HG02759 (cell line): ENCODE measurements around the gene ZC3H12A.

Source experiments
- ATAC-seq: cut with Tn5 transposase; IDR thresholded peaks from one replicate; pipeline ENCODE4 v1.9.1; 2021; ENCODE audit warnings: mild to moderate bottlenecking, moderate library complexity; ENCODE audit not compliant: unreplicated experiment

The ZC3H12A gene

DNA sequence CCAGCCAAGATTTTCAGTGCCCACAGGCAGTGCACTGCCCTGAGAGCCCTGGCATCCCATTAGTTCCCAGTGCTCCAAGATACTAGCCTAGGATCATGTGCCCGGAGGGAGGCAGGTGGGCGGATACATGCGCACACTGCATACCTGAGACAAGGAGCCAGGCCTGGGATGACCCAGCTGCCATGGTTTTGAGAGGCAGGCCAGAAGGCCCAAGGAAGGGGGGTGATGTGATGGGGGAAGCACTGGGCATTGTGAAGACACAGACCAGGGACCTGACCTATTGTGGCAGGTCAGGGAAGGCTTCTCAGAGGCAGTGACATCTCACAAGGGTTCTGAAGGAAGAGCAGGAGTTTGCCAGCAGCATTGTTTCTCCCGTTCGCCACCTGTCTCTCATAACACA lies 3.6 kb downstream of the ZC3H12A start:
- ATAC-seq, result no peak

- no peak for ATAC-seq
Measured at GRCh38 chr1:37478451-37478881, 4.1 kb downstream of the ZC3H12A start.

DNA sequence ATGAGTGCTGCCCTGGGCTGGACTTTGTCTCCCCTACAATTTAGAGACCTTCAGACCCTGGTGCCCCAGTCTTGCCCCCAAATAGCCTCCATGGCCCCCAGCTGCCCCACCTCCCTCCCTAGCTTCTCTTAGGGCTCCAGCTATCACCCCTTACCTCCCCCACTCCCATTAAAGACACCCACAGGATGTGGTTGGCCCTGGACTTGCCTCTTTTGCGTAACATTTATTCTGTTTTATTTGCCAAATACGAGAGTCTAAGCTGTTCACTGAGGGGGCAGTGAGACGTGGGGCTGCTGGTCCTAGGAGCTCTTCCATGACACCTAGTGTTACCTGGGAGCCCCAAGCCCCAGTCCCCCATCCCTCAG lies 4.5 kb downstream of the ZC3H12A start:
- ATAC-seq, result no peak

DNA sequence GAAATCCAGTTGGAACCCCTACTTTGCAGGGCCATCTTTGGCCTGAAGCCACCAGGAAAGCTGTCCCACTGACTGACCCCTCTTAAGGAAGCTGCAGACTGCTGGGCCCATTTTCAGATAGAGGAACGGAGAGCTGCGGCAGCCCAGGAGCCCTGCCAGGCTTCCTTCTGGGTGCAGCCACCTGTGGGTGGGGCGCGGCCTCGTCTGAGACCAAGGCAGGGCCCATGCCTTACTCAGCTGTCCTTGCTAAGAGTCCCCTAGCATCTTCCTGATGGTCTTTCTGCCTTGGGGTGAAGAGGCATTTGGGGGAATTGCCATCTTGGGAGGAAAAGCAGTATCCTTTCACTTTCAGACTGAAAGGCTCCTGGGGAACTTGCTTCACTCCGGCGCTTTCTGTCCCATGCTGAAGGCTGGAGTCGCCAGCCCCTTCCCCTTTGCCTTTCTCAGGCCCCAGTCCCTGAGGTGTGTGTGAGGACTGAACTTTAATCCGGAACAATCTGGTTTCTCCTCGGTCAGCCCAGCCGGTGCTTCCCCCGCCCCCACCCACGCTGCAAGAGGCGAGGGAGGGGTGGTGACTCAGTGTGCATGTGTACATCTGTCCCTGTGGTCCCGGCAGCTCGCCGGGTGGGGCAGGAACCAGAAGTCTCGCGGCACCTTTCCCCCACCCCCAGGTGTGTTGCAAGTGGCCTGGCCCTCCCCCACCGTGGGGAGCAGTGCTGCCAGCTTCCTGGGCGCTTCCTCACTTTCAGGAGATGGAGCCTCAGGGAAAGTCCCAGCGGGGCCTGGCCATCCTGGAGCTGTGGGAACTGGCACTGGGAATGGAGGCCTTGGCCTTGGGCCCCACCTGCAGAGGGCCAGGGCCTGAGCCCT lies 5.1 kb downstream of the ZC3H12A start:
- ATAC-seq, result peak; percentile 53

DNA sequence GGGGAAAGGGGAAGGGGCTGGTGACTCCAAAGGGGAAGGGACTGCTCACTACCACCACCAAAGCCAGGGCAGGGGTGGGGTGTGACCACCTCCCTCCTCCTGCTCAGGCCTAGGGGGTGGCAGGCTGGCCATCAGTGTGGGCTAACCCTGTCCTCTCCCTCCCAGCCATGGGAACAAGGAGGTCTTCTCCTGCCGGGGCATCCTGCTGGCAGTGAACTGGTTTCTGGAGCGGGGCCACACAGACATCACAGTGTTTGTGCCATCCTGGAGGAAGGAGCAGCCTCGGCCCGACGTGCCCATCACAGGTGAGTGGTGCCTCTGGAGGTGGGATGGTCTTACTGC lies 5.7 kb downstream of the ZC3H12A start:
- no peak for ATAC-seq

DNA sequence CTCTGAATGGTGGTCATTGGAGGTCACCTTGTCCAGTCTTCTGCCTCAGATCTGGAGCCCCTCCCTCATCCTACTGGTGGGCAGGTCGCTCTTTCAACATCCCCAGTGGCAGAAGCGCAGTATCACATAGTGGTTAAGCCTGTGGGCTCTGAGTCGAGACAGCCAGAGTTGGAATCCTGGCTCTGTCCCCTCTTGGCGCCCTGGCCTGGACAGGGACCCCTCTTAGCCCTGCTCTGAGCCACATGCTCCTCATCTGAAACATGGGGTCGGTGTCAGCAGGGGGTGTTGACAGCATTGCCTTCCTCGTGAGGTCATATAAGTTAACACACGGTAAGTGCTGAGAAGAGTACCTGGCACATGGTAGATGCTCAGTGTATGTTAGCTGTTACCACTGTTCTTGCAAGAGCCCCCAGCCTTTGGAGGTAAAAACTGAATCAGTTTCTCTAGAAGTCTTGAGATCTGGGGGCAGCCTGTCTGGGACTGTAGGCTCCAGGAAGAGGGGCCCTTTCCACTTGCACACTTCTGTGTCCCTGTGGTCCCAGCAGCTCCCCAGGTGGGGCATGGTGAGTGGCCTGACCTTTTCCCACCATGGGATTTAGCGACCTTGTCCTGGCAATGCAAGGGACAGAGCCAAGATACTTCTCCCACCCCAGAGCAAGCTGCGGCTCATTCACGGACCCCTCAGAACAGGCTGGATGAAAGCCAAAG lies 6.4 kb downstream of the ZC3H12A start:
- ATAC-seq, result no peak

GRCh38 chr1:37481289-37482003 lies 7.1 kb downstream of the ZC3H12A start:
- no peak for ATAC-seq

DNA sequence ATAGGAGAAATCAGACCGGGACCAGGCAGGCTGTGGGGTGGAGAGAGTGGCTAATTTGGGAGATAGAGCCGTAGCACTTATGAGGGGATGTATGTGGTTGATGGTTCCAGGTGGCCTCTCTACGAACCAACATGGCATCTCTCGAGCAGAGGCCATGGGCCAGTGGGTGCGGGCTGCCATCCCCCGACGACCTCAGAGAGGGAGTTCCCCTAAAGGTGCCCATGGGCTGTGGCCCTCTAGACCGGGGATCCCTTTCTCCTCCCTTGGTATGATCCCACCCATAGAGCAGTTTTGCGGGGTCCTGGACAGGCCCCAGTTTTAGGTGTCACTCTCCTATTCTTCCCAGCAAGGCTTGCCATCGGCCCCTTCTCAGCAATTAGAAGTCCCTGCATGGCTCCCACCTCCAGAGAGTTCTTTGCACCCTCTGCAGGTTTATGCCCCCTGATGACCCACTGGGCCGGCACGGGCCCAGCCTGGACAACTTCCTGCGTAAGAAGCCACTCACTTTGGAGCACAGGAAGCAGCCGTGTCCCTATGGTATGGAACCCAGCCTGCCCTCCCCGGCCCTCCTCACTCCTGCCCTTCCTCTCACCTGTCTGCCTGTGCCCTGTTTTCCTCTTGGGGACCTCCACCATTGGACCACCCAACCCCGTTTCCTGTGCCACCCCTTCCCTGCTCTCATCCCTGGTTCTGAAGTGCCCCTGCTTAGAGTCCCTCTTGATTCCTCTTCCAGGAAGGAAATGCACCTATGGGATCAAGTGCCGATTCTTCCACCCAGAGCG lies 7.8 kb downstream of the ZC3H12A start:
- no peak for ATAC-seq

DNA sequence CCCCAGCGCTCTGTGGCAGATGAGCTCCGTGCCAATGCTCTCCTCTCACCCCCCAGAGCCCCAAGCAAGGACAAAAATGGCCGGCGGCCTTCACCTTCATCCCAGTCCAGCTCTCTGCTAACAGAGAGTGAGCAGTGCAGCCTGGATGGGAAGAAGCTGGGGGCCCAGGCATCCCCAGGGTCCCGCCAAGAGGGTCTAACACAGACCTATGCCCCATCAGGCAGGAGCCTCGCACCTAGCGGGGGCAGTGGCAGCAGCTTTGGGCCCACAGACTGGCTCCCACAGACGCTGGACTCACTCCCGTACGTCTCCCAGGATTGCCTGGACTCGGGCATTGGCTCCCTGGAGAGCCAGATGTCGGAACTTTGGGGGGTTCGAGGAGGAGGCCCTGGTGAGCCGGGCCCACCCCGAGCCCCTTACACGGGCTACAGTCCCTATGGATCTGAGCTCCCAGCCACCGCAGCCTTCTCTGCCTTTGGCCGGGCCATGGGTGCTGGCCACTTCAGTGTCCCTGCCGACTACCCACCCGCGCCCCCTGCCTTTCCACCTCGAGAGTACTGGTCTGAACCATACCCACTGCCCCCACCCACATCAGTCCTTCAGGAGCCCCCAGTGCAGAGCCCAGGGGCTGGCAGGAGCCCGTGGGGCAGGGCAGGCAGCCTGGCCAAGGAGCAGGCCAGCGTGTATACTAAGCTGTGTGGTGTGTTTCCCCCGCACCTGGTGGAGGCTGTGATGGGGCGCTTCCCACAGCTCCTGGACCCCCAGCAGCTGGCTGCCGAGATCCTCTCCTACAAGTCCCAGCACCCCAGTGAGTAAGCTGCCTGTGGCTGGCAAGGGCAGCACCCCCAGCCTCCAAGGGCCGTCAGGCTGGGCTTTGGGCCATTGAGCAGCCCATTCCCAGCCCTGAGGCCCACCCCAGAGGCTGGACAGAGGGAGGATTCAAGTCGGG lies 8.7 kb downstream of the ZC3H12A start:
- no peak for ATAC-seq

DNA sequence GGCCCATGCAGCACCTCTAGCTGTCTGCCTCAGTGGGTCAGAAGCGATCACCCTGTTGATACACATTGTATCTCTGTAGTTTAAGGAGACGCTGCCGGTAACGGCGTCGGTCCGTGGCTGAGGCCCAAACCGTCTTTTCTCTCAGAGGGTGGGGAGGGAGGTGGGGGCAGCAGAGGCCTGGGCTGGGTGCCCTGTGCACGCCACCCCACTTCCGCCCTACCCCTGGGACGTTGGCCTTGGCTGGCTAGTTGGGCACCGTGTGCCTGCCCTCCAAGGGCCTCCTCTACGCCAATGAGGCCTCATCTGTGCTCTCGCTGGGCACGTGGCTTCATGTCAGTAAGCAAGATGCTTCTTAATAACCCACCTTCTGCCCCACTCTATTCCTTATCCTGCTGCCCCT lies 9.4 kb downstream of the ZC3H12A start:
- ATAC-seq, result no peak

DNA sequence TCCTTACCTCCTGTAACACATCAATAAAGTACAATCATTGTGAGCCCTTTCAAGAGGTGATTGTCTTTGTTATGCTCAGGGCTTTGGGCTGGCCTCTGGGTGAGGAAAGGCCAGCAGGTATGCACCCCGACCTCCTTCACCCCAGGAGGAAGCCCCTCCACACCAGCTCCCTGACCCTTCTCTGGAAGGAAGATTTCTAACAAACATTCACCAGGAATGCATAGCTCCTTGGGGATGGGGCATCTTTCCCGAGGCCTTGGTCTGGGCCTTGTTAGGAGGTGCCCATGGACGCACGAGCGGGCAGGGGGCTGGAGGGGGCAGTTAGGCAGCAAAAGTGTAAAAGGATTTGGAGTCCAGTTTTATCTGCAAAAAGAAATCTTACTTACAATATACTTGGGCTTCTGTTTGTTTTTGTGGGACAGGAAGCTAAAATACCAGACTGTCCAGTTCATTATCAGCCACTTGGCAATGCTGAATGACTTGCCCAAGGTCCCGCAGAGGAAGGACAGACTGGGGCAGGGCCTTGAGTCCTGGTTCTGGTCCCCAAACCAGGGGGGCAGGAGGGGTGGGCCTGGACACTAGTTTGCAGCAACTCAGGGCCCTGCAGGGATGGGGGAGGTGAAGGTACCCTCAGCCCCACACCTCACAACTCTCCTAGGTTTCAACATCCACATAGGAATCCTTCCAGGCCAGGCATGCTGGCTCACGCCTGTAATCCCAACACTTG lies 10.1 kb downstream of the ZC3H12A start:
- ATAC-seq, result no peak

DNA sequence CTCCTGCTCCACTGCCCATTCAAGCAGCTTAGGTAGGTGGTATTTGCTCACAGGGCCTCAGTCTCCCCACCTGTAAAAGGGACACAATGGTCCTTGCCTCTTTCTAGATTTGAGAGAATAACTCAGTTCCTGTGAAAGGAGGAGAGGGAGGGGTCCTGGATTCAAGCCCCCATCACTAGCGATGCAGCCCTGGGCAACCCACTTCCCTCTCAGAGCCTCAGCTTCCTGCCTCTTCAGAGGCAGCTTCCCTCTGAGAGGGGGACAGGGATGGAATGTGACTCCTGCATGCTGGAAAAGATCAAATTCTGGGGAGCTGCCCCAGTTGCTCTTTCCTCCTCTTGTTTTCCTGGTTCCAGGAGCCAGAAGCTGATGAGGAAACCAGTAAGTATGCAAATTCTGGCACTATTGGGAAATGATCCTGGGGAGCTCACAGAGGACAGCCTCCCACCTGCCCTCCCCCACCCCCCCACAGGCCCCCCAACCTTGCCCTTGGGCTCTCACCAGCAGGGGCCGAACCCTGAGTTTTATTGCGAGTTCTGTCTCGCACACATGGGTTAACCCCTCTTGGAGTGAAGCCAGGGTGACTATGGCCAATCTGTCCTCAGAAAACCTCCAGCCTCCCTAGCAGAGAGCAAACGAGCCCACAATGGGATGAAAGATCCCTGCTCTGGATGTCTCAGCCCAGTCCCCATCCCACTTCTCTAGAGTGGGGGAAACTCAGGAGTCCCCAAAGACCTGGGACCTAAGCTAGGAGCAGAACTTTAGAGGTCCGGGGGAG lies 11.7 kb downstream of the ZC3H12A start:
- ATAC-seq, result no peak

GRCh38 chr1:37486680-37487618 lies 12.6 kb downstream of the ZC3H12A start:
- peak; percentile 53 for ATAC-seq

DNA sequence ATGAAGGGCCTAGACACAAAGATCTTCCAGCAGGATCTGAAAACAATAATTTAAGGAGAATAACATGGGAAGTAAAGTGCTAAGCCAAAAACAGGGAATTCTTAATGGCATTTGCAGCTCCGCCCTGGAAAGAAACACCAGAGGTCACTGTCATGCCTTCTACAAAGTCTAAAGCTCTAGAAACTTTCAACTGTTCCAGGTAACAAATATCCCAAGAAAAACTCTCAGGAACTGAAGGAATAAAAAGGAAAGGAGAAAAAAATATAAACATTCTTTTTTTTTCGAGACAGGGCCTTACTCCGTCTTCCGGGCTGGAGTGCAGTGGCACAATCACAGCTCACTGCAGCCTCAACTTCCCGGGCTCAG lies 13.2 kb downstream of the ZC3H12A start:
- ATAC-seq, result no peak

DNA sequence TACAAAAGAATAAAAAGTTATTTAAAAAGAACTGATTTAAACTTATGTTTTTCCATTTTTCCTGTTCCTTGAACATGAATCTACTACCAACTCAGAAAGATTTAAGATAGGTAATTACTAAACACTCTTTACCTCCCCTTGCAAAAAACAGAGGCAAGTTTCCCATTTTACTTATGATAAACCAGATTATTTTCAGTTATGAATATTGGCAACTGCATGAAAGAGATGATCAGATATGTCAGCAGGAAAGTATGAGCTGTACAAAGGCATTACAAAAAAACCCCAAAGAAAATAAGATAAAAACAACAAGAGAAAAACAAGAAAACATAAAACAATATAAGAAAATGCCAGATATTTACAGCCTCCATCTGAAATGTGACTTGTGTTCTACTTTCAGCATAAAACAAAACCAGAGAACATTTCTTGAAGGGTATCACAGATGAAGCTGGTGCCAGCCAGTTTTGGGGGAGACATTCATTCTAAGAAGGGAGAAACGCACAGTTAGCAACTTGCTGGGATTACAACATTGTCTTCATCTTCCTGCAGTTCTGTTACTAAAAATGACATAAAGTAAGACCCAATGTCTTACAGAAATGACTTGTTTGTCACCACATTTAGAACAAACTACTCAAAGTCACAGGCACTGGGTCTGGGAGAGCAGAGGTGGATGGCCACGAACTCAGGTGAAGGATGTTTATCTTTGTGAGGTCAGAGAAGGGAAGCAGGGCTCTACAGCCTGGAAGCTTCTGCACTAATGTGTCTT lies 19.1 kb downstream of the ZC3H12A start:
- ATAC-seq, result no peak

- ATAC-seq, result no peak
Measured at GRCh38 chr1:37495875-37496274, 21.5 kb downstream of the ZC3H12A start.

- ATAC-seq, result no peak
Measured at GRCh38 chr1:37497832-37498231, 23.5 kb downstream of the ZC3H12A start.
